Activated naive CD4-positive, alpha-beta T cell treated with anti-CD3 and anti-CD28 coated beads for 36 hours (primary cell): ENCODE data around the gene POGLUT3. TPM values are rescaled to one million over a fixed set of nuclear protein-coding genes. Genes with fewer than 3 reads are reported as not detected.

Experiments
- CTCF ChIA-PET: fragments of 350-600 bp; sonication (Branson Sonifier 250); formaldehyde crosslinking; loops from one replicate; lab custom pipeline; 2021; ENCODE audit warnings: antibody characterized with exemption; lab: Charles Lee
- DNase-seq: peaks from one replicate; pipeline ENCODE4 v3.0.0-alpha.2; 2020
- H3K27ac Mint-ChIP-seq: one replicate; pipeline ENCODE4 v1.8.0; 2021; ENCODE audit warnings: mild to moderate bottlenecking, mixed read lengths
- H3K27me3 Mint-ChIP-seq: one replicate; pipeline ENCODE4 v1.8.0; 2021; ENCODE audit warnings: low read depth, mixed read lengths
- H3K36me3 Mint-ChIP-seq: one replicate; pipeline ENCODE4 v1.8.0; 2021; ENCODE audit warnings: low read depth, mixed read lengths
- H3K4me1 Mint-ChIP-seq: one replicate; pipeline ENCODE4 v1.8.0; 2021; ENCODE audit warnings: low read depth, mixed read lengths
- H3K4me3 Mint-ChIP-seq: one replicate; pipeline ENCODE4 v1.8.0; 2021; ENCODE audit warnings: mild to moderate bottlenecking, moderate library complexity, mixed read lengths
- H3K9me3 Mint-ChIP-seq: one replicate; pipeline ENCODE4 v1.8.0; 2021; ENCODE audit warnings: mixed read lengths
- intact Hi-C: fragments of 100-400 bp; cut with micrococcal nuclease; formaldehyde crosslinking; loops from one replicate; pipeline ENCODE4 v1.15.1; 2023
- total RNA-seq, 2 experiments: library from RNA; stranded (reverse); gene quantifications; one replicate each; pipeline ENCODE4 v1.2.3, GENCODE V29; 2021

POGLUT3 gene
- total RNA-seq, 2 experiments from 2014 or later: 8.9 to 9.7 TPM

DNA sequence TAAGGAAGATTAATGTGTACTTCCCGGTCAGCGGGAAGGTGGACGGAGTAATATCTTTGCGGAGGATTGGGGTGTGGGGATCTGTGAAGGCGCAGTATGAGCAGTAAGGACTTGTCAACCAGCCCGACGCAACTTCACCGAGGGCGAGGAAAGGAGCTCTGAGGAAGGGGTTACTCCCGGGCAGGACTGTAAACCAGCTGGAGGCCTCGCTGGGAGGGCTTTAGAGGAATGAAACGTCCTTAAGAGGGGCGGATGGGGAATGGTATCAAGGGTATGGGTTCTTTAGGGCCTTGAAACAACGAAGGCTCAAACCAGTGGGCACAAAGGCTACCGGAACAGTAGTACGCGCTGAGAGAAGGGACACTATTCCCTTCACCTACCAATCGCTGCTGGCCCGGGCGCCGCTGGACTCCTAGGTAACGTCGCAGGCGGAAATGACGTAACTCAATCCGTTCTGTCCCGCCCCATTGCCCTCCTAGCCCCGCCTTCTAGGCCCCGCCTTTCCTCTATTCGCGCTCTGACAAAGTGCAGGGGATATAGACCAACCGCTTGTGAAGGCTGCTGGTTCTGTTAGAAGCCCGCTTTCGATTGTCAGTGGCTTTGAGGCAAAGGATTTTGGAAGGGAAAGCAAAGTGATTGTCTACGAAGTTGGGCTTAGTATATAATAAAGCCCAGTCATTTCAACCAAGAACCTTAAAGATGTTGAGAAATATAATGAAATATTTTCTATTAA is 30.9 kb downstream of the POGLUT3 start, which contains the start of gene C11orf65:
TSS of gene C11orf65 (minus strand) at position 439 of the 733 bp plus-strand sequence. CDS start 5,970 bp downstream, outside the sequence.
- Mint-ChIP-seq H3K36me3 (no peaks in the 10 kb centered on the region), H3K4me1 (peaks cover 8% of the 10 kb centered on the region), H3K27ac (peak within 1 kb of the TSS; percentile 96), H3K27me3 (no peaks in the 10 kb centered on the region), H3K4me3 (peak within 1 kb of the TSS; percentile 94), H3K9me3 (no peaks in the 10 kb centered on the region)
- CTCF ChIA-PET: no interaction called here
- peak; percentile 98 for DNase-seq
- intact Hi-C loops: loop anchor here (1.0 to 10.0 kb wide), 14 partner anchors 30 to 1012 kb away; partner anchors contain the start of genes ACAT1, ALKBH8, CUL5 and CWF19L2

DNA sequence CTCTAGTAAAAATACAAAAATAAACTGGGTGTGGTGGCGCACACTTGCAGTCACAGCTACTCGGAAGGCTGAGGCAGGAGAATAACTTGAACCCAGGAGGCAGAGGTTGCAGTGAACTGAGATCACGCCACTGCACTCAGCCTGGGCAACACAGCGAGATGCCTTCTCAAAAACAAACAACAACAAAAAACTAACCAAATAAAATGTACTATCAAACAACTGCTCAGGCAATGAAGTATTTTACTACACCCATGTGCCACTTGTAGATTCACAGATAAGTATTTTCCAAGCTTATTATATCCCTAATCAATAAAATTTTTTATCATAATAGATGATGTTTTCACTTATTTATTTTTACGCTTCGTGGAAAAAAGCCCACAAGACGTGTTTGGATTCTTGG is 31.8 kb downstream of the POGLUT3 start:
- H3K9me3 Mint-ChIP-seq: no peaks in the 10 kb centered on the region
- intact Hi-C loops: loop anchor here (2.0 to 10.0 kb wide), 5 partner anchors 126 to 1012 kb away; partner anchors contain the start of genes ALKBH8, CWF19L2 and RAB39A
- no peak for DNase-seq
- peak overlapping the region; percentile 96 for H3K27ac Mint-ChIP-seq
- peaks cover 8% of the 10 kb centered on the region for H3K4me1 Mint-ChIP-seq
- no peaks in the 10 kb centered on the region for H3K27me3 Mint-ChIP-seq
- peak overlapping the region; percentile 94 for H3K4me3 Mint-ChIP-seq
- CTCF ChIA-PET: no interaction called here
- H3K36me3 Mint-ChIP-seq: no peaks in the 10 kb centered on the region

DNA sequence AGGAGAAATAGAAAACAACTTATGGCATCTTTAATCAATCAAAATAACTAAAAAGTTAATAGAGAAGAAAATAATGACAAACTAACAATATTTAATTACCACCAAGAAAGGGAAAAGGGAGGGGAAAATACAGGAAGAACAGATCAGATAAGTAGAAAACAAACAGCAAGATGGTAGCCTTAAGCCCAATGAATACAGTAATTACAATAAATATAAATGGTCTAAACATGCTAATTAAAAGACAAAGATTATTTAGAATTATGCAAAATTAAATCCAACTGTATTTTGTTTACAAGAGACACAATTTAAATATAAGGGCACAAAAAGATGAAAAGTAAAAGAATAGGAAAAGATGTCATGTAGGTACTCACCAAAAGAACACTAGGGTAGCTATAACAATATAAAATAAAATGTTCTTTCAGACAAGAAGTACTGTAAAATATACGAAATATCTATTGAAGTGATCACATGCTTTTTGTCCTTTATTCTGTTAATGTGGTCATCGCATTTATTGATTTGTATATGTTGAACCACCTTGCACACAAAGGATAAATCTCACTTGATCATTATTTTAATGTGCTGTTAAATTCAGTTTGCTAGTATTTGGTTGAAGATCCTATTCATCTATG is 44.9 kb downstream of the POGLUT3 start:
- H3K9me3 Mint-ChIP-seq: peaks cover 21% of the 10 kb centered on the region
- CTCF ChIA-PET: no interaction called here
- H3K27me3 Mint-ChIP-seq: no peaks in the 10 kb centered on the region
- no peak overlapping the region for H3K4me3 Mint-ChIP-seq
- no peak overlapping the region for H3K27ac Mint-ChIP-seq
- intact Hi-C loops: no loop called here
- no peak for DNase-seq
- H3K36me3 Mint-ChIP-seq: peaks cover 2% of the 10 kb centered on the region
- H3K4me1 Mint-ChIP-seq: no peaks in the 10 kb centered on the region

Other genes with a start within 250 kb of the POGLUT3 start
- gene C11orf65, start 30.9 kb downstream of the POGLUT3 start, total RNA-seq: 1 to 10 TPM; 2.2 to 3.1 TPM
- 1 to 10 TPM; 2.9 to 3.3 TPM for gene EXPH5, start 95.4 kb upstream of the POGLUT3 start, total RNA-seq
- gene DDX10, start 166.7 kb upstream of the POGLUT3 start, total RNA-seq: 10 to 100 TPM; 36.6 to 43.0 TPM